ENCODE data around the gene EIF1AY.
"Not testable (repeated sequence)": the region's sequence is repeated elsewhere in the genome, so short reads cannot be mapped to it uniquely, and the experiment has no call there.

The EIF1AY gene

GRCh38 chrY:20551840-20552239 lies 23.7 kb upstream of the EIF1AY start:
- TF ChIP-seq CTCF (IDR thresholded peaks at IDR 0.05; ENCODE audit: insufficient read depth, low read depth, low read length, missing control alignments), result no peak
- no peak overlapping the region for H3K4me3 ChIP-seq (ENCODE audit: low read depth, low read length)

GRCh38 chrY:20552764-20553323 lies 22.7 kb upstream of the EIF1AY start:
- H3K4me3 ChIP-seq (ENCODE audit: low read depth, low read length); DNase-seq (ENCODE audit: low read depth): not testable (repeated sequence)

More at GRCh38 chrY:20551840-20552239, 23.7 kb upstream of the EIF1AY start:
- no peak for DNase-seq (ENCODE audit: low read depth)

- no peak overlapping the region for H3K4me3 ChIP-seq (ENCODE audit: low read depth, low read length)
- DNase-seq (ENCODE audit: low read depth), result no peak
- no peak for TF ChIP-seq CTCF (IDR thresholded peaks at IDR 0.05; ENCODE audit: insufficient read depth, low read depth, low read length, missing control alignments)
Observed at GRCh38 chrY:20555820-20556219, 19.8 kb upstream of the EIF1AY start.

- no peak for TF ChIP-seq CTCF (IDR thresholded peaks at IDR 0.05; ENCODE audit: insufficient read depth, low read depth, low read length, missing control alignments)
- no peak overlapping the region for H3K4me3 ChIP-seq (ENCODE audit: low read depth, low read length)
- DNase-seq (ENCODE audit: low read depth), result no peak
Observed at GRCh38 chrY:20558677-20559076, 16.9 kb upstream of the EIF1AY start.

- TF ChIP-seq CTCF (IDR thresholded peaks at IDR 0.05; ENCODE audit: insufficient read depth, low read depth, low read length, missing control alignments), result no peak
- no peak for DNase-seq (ENCODE audit: low read depth)
- no peak overlapping the region for H3K4me3 ChIP-seq (ENCODE audit: low read depth, low read length)
Observed at GRCh38 chrY:20559873-20560512, 15.6 kb upstream of the EIF1AY start.

GRCh38 chrY:20571306-20571705 lies 4.3 kb upstream of the EIF1AY start:
- no peak for TF ChIP-seq CTCF (IDR thresholded peaks at IDR 0.05; ENCODE audit: insufficient read depth, low read depth, low read length, missing control alignments)
- no peak for DNase-seq (ENCODE audit: low read depth)
- no peak overlapping the region for H3K4me3 ChIP-seq (ENCODE audit: low read depth, low read length)

- TF ChIP-seq CTCF (IDR thresholded peaks at IDR 0.05; ENCODE audit: insufficient read depth, low read depth, low read length, missing control alignments), result no peak
- no peak overlapping the region for H3K4me3 ChIP-seq (ENCODE audit: low read depth, low read length)
Observed at GRCh38 chrY:20576506-20576905, 930 bp downstream of the EIF1AY start.

More at GRCh38 chrY:20576506-20576905, 930 bp downstream of the EIF1AY start:
- no peak for DNase-seq (ENCODE audit: low read depth)

Data from GM12865 (cell line).